NCI-H1436 (cell line): Measurements from ENCODE around the gene ADAMTS17.

Experiments
- DNase-seq: peaks from one replicate; lab custom pipeline; 2025; lab: John Stamatoyannopoulos, UW

ADAMTS17 gene

DNA sequence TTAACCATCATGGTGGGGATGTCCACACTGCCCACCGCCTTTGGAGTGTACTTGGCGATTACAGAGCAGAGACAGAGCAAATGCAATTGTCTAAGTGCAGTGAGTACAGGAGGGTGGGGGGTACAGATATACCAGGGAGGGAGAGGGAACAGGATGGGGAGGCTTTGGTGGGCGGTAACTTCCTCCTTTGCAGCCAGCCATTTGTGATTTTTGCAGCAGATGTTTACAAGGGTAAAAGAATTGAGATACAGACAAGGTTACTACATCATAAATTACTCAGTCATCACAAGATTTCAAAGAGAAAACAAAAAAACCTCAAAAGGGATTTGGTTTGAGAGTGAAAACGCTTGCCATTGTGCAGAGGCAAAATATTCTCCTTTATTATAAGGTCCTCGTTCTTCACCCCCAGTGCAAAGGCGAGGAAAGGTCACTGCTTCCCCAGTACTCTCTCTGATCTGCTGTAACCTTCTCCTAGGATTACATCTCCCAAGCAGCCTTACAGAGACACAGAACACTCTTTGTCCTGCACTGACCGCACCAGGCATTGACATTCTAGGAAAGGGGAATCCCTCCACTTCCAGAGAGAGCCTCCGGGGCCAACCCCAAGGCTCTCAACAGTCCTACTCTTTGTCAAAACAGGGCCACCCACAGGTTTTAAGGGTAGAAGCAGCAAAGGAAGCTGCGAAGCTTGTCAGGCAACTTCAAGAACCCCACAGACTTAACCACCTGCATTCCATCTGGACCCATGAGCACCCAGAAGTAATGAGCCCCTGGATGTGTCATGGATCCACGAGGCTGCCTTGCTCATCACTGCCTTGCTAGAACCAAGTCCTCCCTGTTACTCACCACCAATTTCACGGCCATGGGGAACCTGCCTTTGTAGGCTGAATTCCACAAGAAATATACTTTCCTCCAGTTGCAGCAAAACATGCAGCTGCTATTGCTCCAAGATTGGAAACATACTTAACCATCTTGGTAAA is 117.3 kb downstream of the ADAMTS17 start:
- no peak for DNase-seq

GRCh38 chr15:100222349-100222715 is 119.4 kb downstream of the ADAMTS17 start:
- no peak for DNase-seq

- DNase-seq: no peak
Observed at GRCh38 chr15:100221471-100222348, 120.1 kb downstream of the ADAMTS17 start.

DNA sequence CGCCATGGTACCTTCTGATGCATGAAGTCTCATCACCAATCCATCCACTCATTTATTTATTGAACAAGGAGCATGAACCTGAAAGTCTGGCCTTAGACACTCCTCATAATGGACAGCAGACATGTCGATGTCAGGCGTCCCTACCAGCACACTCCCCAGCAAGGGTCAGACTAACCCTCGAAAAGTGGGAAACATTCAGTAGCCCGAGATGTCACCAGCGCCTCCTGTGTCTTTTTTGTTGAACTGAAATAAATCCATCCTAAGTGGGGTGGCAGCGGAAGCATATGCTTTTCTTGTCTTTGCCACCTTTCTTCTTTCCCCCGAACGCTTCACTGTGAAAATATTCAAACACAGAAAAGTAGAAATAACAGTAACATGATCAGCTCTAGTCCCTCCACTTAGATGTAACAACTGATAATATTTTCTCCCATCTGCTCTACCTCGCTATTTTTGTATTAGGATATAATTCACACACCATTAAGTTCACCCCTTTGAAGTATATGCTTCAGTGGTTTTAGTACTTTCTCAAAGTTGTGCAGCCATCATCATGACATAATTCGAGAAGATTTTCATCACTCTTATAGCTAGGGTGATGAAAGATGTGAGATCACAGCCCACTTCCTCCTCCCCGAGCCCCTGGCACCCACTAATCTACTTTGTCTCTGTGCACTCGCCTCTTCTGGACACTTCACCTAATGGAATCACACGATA is 121.6 kb downstream of the ADAMTS17 start:
- no peak for DNase-seq

- DNase-seq: no peak
Observed at GRCh38 chr15:100218434-100218833, 123.3 kb downstream of the ADAMTS17 start.

DNA sequence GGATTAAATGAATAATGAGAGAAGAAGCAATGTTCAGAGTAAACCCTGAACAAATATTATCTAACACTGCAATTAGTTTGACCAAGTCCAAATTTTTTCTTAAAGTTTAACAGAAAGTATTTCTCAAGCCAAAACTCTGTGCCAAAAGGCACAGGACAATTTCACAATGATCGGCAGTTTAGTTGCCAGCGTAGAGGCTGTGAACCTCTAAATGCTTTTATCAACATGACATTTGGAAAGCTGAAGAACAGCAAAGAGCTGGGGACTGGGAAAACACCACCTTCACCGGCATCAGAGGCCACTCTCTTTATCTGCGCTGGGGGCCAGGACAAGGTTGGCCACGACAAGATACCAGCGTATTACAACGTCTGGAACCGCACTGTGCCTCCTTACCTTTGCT is 125.6 kb downstream of the ADAMTS17 start:
- no peak for DNase-seq

DNA sequence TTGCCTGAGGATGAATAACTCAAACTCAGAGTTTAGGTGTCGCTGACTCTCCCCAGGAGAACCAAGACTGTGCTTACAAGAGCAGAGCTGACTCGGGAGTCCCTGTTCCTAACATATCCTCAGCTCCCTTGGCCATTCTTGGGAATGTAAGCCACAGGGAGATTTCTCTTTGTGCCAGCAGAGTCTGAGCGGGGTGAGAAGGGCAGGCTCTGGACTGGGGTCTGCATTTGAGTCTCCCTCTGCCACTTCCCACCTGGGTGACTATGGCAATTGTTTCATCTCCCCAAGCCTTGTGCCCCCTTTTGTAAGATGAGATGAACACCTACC is 126.0 kb downstream of the ADAMTS17 start:
- no peak for DNase-seq

- no peak for DNase-seq
Observed at GRCh38 chr15:100215031-100215842, 126.5 kb downstream of the ADAMTS17 start.

DNA sequence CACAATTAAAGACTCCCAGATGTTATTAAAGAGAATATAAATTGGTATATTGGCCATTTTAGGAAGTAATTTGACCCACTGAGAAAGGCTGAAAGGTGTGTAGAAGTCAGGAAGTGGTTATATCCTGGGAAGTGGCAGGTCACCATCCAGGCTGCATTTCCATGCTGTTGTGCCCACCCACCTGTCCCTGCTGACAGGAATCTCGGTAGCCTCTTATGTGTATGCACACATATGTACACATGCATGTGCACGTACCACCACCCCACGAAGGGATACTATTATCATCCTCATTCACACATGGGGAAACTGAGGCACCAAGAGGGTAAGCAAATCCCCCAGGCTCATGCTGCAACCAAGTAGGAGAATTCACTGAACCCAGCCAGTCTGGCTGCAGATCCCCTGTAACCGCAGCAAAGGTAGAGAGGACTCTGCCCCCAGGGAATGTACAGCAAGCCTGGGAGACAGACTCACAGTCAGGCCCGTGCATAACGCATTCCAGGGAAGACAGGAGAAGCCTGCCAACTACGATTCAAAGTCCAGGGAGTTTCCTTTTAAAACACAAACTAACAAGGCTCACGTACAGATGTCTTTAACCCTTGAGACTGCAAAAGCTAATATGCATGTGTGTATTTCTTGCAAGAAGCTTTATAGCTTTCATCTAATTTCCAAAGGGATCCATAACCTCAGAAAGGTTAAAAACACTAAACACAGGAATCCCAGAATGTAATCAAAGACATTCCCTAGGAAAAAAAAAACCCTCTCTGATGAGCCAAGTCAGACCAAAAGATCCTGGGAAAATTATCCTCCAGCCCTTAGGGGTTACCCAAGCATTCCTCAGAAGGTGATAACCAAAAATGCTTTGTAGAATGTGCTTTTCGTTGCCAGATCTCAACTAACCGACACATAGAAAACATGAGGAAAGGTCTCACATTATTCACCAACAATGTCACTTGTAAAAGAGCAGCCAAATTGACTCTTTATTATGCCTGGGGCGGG is 129.6 kb downstream of the ADAMTS17 start:
- DNase-seq: no peak

DNA sequence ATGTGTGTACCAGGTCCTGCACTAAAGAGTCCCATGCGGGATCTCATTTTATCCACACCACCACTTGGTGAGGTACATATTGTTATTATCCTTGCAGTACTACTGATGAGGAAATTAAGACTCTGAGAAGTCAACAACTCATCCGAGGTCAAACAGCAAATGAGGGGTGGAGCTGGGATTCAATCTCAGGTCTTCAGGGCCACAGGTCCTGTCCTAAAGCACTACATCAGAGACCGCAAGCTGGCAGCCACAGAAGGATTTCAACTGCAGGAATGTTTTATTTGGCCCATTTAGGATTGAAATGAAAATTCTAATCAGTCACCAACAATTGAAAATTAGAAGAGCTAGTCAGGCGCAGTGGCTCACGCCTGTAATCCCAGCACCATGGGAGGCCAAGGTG is 131.4 kb downstream of the ADAMTS17 start:
- no peak for DNase-seq

GRCh38 chr15:100208921-100209603 is 132.7 kb downstream of the ADAMTS17 start:
- no peak for DNase-seq

DNA sequence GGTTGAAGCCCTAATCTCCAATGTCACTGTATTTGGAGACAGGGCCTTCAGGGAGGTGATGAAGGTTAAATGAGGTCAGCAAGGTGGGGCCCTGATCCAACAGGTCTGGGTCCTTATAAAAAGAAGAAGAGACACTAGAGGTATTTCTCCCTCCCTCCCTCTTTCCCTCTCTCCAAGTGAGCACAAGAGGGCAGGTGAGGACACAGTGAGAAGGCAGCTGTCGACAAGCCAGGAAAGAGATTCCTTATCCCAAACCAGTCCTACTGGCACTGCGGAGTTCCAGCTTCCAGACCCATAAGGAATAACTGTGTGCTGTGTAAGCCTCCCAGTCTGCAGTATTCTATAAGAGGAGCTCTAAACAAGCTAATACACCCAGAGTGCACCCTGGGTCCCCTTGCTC is 134.7 kb downstream of the ADAMTS17 start:
- DNase-seq: no peak

DNA sequence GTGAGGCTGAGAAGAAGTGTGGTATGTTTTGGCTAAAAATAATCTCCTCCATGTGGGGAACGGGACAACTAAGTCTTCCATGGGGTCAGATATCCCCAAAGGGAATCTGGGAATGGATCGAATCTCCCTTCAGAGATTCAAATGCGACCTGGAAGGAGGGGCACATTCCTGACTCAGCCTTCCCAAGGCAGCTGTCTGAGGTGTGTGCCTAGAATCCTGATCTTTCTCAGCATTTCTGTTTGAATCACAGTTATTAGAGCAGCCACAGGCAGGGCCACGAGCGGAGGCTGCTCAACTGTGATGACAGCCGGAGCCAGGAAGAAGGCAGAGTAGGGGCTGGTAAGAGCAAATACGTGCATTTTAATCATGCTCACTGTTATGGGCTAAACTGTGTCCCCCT is 135.1 kb downstream of the ADAMTS17 start:
- no peak for DNase-seq

- DNase-seq: no peak
Observed at GRCh38 chr15:100205549-100206295, 136.1 kb downstream of the ADAMTS17 start.

- DNase-seq: no peak
Observed at GRCh38 chr15:100204771-100205170, 137.0 kb downstream of the ADAMTS17 start.

DNA sequence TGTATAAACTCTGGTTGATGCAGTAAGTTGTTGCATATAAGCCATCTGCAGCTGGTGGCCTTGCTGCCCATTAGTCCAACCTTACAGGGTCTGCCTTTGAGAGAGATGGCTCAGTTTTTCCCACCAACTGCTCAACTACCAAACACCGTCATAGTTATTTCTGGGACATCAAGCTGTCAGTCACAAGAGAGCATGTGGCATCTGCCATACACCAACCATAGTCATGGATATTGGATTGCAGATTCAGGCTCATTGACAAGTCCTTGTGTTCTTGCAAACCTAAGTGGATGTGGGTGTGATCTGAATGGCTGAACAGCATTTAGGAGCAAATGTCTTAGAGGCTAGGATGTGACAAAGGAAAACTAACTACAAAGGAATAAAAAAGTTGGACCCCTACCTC is 137.6 kb downstream of the ADAMTS17 start:
- DNase-seq: no peak

- no peak for DNase-seq
Observed at GRCh38 chr15:100202309-100202960, 139.3 kb downstream of the ADAMTS17 start.
